ENCODE results near the gene WWTR1. TPM values are rescaled to one million over a fixed set of nuclear protein-coding genes. Genes with fewer than 3 reads are reported as not detected.

WWTR1 gene
- total RNA-seq, 2 experiments from 2014 or later: 0.22 to 0.30 TPM

- Mint-ChIP-seq H3K27ac (no peak overlapping the region), H3K4me1 (ENCODE audit: low read depth) (no peaks in the 10 kb centered on the region), H3K4me3 (no peak overlapping the region), H3K9me3 (no peaks in the 10 kb centered on the region), H3K27me3 (no peaks in the 10 kb centered on the region), H3K36me3 (ENCODE audit: low read depth) (no peaks in the 10 kb centered on the region)
- H3K27me3 ChIP-seq (ENCODE audit: control insufficient read depth in 1 of 2, insufficient read depth in 2 of 2, low read length in 2 of 2): no peaks in the 10 kb centered on the region
- no peaks in the 10 kb centered on the region for H3K9me3 ChIP-seq (ENCODE audit: control insufficient read depth in 1 of 2, insufficient read depth in 1 of 2, low read length in 2 of 2)
- TF ChIP-seq, protein P1, sequence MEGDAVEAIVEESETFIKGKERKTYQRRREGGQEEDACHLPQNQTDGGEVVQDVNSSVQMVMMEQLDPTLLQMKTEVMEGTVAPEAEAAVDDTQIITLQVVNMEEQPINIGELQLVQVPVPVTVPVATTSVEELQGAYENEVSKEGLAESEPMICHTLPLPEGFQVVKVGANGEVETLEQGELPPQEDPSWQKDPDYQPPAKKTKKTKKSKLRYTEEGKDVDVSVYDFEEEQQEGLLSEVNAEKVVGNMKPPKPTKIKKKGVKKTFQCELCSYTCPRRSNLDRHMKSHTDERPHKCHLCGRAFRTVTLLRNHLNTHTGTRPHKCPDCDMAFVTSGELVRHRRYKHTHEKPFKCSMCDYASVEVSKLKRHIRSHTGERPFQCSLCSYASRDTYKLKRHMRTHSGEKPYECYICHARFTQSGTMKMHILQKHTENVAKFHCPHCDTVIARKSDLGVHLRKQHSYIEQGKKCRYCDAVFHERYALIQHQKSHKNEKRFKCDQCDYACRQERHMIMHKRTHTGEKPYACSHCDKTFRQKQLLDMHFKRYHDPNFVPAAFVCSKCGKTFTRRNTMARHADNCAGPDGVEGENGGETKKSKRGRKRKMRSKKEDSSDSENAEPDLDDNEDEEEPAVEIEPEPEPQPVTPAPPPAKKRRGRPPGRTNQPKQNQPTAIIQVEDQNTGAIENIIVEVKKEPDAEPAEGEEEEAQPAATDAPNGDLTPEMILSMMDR (IDR thresholded peaks at IDR 0.05): no peak
- no peak overlapping the region for H3K27ac ChIP-seq (ENCODE audit: low read depth in 1 of 2, low read length in 2 of 2)
- H3K4me1 ChIP-seq (ENCODE audit: insufficient read depth, low read length): no peaks in the 10 kb centered on the region
- intact Hi-C loops (cut with DNase I, micrococcal nuclease): no loop called here
- ATAC-seq (ENCODE audit: poor library complexity): no peak
- no peaks in the 10 kb centered on the region for H3K36me3 ChIP-seq (ENCODE audit: insufficient read depth, low read length)
- no peak for DNase-seq
- POLR2A ChIA-PET: no interaction called here
- CTCF ChIA-PET: no interaction called here
- no peak overlapping the region for H3K4me3 ChIP-seq (ENCODE audit: low read length)
Measured at GRCh38 chr3:149470381-149470780, 187.4 kb downstream of the WWTR1 start.

DNA sequence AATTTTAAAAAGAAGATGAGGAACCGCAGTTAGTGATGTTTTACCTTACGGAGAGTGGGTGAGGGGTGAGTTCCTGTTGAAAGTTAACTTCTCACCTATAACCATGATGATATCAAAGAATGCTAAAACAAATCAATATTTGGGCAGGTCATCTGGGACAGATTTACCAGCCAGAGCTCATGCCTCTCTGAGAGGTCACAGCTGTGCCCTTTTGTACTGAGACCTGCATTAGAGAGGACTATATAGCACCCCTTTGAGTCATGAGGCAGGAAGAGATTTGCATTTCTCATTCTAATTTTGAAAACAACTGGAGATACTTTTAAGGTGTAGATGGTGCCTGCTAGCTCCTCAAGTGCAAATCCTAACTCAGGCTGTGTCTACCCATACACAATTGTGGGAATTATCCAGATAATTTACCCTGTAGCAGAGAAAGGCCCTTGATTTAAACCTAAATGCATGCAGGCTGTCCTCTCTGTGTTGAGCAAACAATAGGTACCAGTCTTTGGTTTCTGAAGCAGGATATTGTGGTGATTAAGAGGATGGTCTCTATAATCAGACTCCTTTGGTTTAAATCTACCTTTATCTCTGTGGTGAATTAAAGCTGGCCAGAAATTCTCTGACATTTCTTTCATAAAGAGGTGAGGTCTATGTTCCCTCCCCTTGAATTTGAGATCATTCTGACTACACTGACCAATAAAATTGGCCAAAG, 189.2 kb downstream of the WWTR1 start:
- intact Hi-C loops (cut with DNase I, micrococcal nuclease): no loop called here
- no peaks in the 10 kb centered on the region for H3K36me3 Mint-ChIP-seq (ENCODE audit: low read depth)

More for the DNA sequence above, 189.2 kb downstream of the WWTR1 start:
- Histone ChIP-seq H3K27me3 (ENCODE audit: control insufficient read depth in 1 of 2, insufficient read depth in 2 of 2, low read length in 2 of 2) (no peaks in the 10 kb centered on the region), H3K9me3 (ENCODE audit: control insufficient read depth in 1 of 2, insufficient read depth in 1 of 2, low read length in 2 of 2) (peaks cover 0 to 3% of the 10 kb centered on the region in 2 experiments), H3K36me3 (ENCODE audit: insufficient read depth, low read length) (no peaks in the 10 kb centered on the region), H3K4me3 (ENCODE audit: low read length) (no peak overlapping the region), H3K4me1 (ENCODE audit: insufficient read depth, low read length) (no peaks in the 10 kb centered on the region), H3K27ac (ENCODE audit: low read depth in 1 of 2, low read length in 2 of 2) (no peak overlapping the region)
- Mint-ChIP-seq H3K27ac (no peak overlapping the region), H3K9me3 (no peaks in the 10 kb centered on the region), H3K4me1 (ENCODE audit: low read depth) (no peaks in the 10 kb centered on the region), H3K4me3 (no peak overlapping the region), H3K27me3 (no peaks in the 10 kb centered on the region)
- CTCF ChIA-PET: no interaction called here
- ATAC-seq (ENCODE audit: poor library complexity) (no peak), DNase-seq (no peak)
- TF ChIP-seq, protein P1 (IDR thresholded peaks at IDR 0.05): no peak
- POLR2A ChIA-PET: no interaction called here

Other genes starting within 250 kb of the WWTR1 start
- not detected for gene TM4SF4, start 183.3 kb downstream of the WWTR1 start, total RNA-seq
- gene COMMD2, start 94.5 kb upstream of the WWTR1 start, total RNA-seq: 10 to 100 TPM; 42.0 to 46.8 TPM
- not detected for gene ANKUB1, start 134.5 kb upstream of the WWTR1 start, total RNA-seq
- 10 to 100 TPM; 39.1 to 44.1 TPM for gene RNF13, start 155.2 kb upstream of the WWTR1 start, total RNA-seq

All from CD4-positive, alpha-beta T cell (primary cell).